ENCODE measurements around the gene ALDH3A2.
"Not testable (repeated sequence)": the region's sequence is repeated elsewhere in the genome, so short reads cannot be mapped to it uniquely, and the experiment has no call there.

ALDH3A2 gene

GRCh38 chr17:19683117-19683516 lies 34.6 kb downstream of the ALDH3A2 start:
- no peak for DNase-seq

GRCh38 chr17:19684909-19685580 lies 36.5 kb downstream of the ALDH3A2 start:
- not testable (repeated sequence) for DNase-seq

- no peak for DNase-seq
Measured at GRCh38 chr17:19686400-19687090, 38.0 kb downstream of the ALDH3A2 start.

- no peak for DNase-seq
Measured at GRCh38 chr17:19702217-19702641, 53.7 kb downstream of the ALDH3A2 start.

GRCh38 chr17:19703106-19703827 lies 54.7 kb downstream of the ALDH3A2 start:
- no peak for DNase-seq

- DNase-seq, result no peak
Measured at GRCh38 chr17:19703828-19704613, 55.5 kb downstream of the ALDH3A2 start.

GRCh38 chr17:19705201-19705600 lies 56.6 kb downstream of the ALDH3A2 start:
- no peak for DNase-seq

GRCh38 chr17:19705771-19706770 lies 57.5 kb downstream of the ALDH3A2 start:
- no peak for DNase-seq

GRCh38 chr17:19706791-19707727 lies 58.5 kb downstream of the ALDH3A2 start:
- DNase-seq, result no peak

- no peak for DNase-seq
Measured at GRCh38 chr17:19707728-19708221, 59.2 kb downstream of the ALDH3A2 start.

- no peak for DNase-seq
Measured at GRCh38 chr17:19708431-19709175, 60.1 kb downstream of the ALDH3A2 start.

GRCh38 chr17:19709841-19710240 lies 61.3 kb downstream of the ALDH3A2 start:
- no peak for DNase-seq

- DNase-seq, result no peak
Measured at GRCh38 chr17:19712436-19713004, 64.0 kb downstream of the ALDH3A2 start.

- no peak for DNase-seq
Measured at GRCh38 chr17:19713462-19713861, 64.9 kb downstream of the ALDH3A2 start.

- DNase-seq, result no peak
Measured at GRCh38 chr17:19713901-19714361, 65.4 kb downstream of the ALDH3A2 start.

- DNase-seq, result no peak
Measured at GRCh38 chr17:19714542-19715411, 66.2 kb downstream of the ALDH3A2 start.

- no peak for DNase-seq
Measured at GRCh38 chr17:19716108-19717030, 67.8 kb downstream of the ALDH3A2 start, which contains the start of gene SLC47A2. TSS of gene SLC47A2 (minus strand) at chr17:19716584. CDS start at chr17:19716555, 29 bp downstream.

Measured in cortex of kidney (tissue), 1 donor.